IPS DF 6.9 (cell line): ENCODE measurements around the gene CLK4.

Source experiments
- DNase-seq: peaks from one replicate; pipeline ENCODE4 v3.0.0-alpha.2; 2013; ENCODE audit warnings: low read depth, low spot score
- H3K27ac ChIP-seq: one replicate; pipeline ENCODE4 v1.5.1; 2013; ENCODE audit warnings: low read length, control low read depth
- H3K27me3 ChIP-seq: 2 replicates; pipeline ENCODE4 v1.6.1; 2013; ENCODE audit warnings: mild to moderate bottlenecking, low read length; ENCODE audit not compliant: control insufficient read depth, insufficient read depth
- H3K36me3 ChIP-seq: 2 replicates; pipeline ENCODE4 v1.6.1; 2013; ENCODE audit warnings: low read length; ENCODE audit not compliant: control insufficient read depth, insufficient read depth
- H3K4me1 ChIP-seq: 2 replicates; pipeline ENCODE4 v1.6.1; 2013; ENCODE audit warnings: low read length; ENCODE audit not compliant: control insufficient read depth, insufficient read depth
- H3K4me3 ChIP-seq: 2 replicates; pipeline ENCODE4 v1.5.1; 2013; ENCODE audit warnings: mild to moderate bottlenecking, low read length
- H3K9me3 ChIP-seq: 2 replicates; pipeline ENCODE4 v1.6.1; 2013; ENCODE audit warnings: low read length, inconsistent platforms; ENCODE audit not compliant: control insufficient read depth, insufficient read depth
- WGBS: extraction: QIAGEN DNeasy Blood & Tissue Kit; methylation state at CpG from one replicate; pipeline ENCODE4 v1.1.7; 2013; ENCODE audit warnings: mixed read lengths, missing lambda C conversion rate; ENCODE audit not compliant: insufficient read length, insufficient coverage; 5-methylcytosine and 5-hydroxymethylcytosine counted together

Gene CLK4

DNA sequence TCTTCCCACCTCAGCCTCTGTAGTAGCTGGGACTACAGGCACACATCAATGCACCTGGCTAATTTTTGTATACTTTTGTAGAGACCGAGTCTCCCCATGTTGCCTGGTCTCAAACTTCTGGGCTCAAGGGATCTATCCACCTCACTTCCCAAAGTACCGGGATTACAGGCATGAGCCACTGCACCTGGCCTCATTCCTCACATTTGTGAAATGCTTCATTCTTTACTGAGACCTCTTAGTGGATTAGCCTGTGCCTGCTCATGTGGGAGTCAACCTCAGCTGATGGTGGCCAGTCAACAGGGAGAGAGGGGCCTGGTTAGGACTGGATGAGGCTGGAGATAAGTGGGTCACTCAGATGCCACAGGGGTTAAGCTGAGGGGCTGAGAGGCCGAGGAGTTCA is 37.3 kb upstream of the CLK4 start:
- no peaks in the 10 kb centered on the region for H3K36me3 ChIP-seq
- no CpG with 5 or more reads among the region's 3 CpGs for WGBS
- no peaks in the 10 kb centered on the region for H3K9me3 ChIP-seq
- H3K27me3 ChIP-seq: no peaks in the 10 kb centered on the region
- H3K4me1 ChIP-seq: no peaks in the 10 kb centered on the region
- DNase-seq: no peak
- no peak overlapping the region for H3K4me3 ChIP-seq
- H3K27ac ChIP-seq: no peak overlapping the region

DNA sequence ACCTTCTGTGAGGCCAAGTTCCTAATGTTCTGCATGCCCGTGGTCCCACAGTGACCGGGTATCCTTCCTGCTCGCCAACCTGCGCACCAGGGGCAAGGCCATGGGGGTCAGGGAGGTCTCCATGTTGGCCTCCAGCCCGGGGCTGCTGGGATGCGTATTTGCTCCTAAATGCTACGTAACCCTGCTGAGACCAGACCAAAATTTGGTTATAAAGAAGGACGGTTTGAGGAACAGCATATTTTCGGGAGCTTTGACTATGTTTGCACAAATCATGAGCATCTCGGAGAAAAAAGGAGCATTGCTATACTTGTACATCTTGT is 35.7 kb upstream of the CLK4 start:
- Histone ChIP-seq H3K4me3 (no peak overlapping the region), H3K27ac (no peak overlapping the region), H3K9me3 (no peaks in the 10 kb centered on the region), H3K27me3 (no peaks in the 10 kb centered on the region), H3K4me1 (no peaks in the 10 kb centered on the region), H3K36me3 (no peaks in the 10 kb centered on the region)
- WGBS: no CpG with 5 or more reads among the region's 10 CpGs
- DNase-seq: no peak

DNA sequence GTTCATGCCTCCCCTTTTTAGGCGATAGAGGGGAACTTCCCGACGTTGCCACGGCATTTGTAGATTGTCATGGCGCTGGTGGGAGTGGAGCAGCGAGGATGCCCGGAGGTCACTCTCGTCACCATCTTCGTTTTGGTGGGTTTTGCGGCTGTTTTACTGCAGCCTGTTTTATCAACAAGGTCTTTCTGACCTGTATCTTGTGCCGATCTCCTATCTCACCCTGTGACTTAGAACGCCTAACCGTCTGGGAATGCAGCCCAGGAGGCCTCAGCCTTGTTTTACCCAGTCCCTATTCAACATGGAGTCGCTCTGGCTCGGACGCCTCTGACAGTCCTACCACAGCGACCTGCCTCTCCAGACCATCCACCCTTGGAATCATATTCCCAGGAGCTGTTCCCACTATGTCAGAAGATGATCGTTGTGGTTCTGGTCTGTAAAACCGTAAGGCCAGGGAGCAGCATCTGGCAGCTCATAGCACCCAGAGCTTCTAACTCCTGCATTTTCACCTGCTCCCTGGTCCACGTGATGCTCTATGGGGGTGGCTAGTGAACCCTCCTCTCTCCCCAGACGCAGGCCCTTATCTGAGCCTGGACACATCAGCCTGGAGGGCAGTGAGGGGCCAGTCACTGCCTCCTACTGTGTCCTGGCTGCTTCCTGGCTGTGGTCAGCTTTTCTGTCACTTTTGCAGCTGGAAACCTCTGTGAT is 35.1 kb upstream of the CLK4 start:
- Histone ChIP-seq H3K36me3 (no peaks in the 10 kb centered on the region), H3K4me3 (no peak overlapping the region), H3K27me3 (no peaks in the 10 kb centered on the region), H3K27ac (no peak overlapping the region), H3K4me1 (no peaks in the 10 kb centered on the region), H3K9me3 (no peaks in the 10 kb centered on the region)
- DNase-seq: no peak
- no CpG with 5 or more reads among the region's 21 CpGs for WGBS

DNA sequence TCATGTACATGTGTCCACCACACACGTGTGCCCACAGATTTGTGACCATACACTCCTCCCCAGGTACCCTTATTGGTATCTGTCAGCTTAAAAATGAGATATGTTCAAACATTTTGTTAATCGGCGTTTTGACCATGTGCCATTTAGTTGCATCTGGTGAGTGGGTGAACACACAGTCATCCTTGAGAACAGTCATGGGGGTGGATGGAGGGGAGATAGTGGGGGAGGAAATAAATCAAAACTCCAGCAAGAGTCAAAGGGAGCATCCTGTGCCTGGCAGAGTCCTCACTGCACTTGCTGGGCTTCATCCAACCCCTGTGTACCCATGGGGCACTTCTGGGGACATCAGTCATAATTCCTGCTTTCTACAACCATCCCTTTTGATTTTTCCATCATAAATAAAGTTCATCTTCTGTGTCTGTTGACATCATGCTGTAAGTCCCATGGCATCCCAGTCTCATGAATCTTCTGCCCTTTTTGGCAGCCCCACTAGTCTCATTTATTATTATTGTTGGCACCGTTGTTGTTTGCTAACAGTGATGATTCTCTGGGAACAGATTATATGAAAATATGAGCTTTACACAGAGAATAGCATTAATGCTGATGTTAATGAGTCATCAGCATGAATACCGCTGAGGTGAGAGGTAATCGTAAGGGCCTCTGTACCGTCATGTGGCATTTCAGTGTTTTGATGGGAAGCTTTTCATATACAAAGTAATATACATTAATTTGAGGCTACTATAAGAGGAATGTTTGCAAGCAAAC is 24.4 kb upstream of the CLK4 start:
- WGBS: no CpG with 5 or more reads among the region's 7 CpGs
- no peaks in the 10 kb centered on the region for H3K36me3 ChIP-seq
- no peaks in the 10 kb centered on the region for H3K27me3 ChIP-seq
- no peak overlapping the region for H3K4me3 ChIP-seq
- no peak overlapping the region for H3K27ac ChIP-seq
- no peaks in the 10 kb centered on the region for H3K9me3 ChIP-seq
- no peak for DNase-seq
- H3K4me1 ChIP-seq: peaks cover 3% of the 10 kb centered on the region; the same call in 1 of the 2 replicates

DNA sequence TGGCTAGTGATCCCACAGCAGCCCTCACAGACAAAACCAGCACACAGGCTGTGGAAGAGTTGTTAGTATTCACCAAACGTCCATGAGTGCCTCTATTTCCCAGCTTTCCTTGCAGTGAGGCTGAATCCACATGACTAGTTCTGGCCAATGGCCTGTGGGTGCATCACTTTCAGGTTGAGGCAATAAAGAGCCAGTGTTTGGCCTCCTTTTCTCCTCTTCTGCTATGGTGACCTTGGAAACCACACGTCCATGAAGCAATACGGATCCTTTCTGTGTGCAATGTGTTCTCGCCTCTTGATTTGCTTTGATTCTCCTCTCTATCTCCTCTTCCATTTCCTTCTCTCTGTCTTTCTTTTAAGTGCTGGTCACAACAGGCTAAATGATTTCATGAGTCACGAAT is 23.4 kb upstream of the CLK4 start:
- no peak for DNase-seq
- no peak overlapping the region for H3K27ac ChIP-seq
- H3K4me3 ChIP-seq: no peak overlapping the region
- H3K4me1 ChIP-seq: no peaks in the 10 kb centered on the region
- no peaks in the 10 kb centered on the region for H3K36me3 ChIP-seq
- no peaks in the 10 kb centered on the region for H3K27me3 ChIP-seq
- no peaks in the 10 kb centered on the region for H3K9me3 ChIP-seq
- no CpG with 5 or more reads among the region's 5 CpGs for WGBS

DNA sequence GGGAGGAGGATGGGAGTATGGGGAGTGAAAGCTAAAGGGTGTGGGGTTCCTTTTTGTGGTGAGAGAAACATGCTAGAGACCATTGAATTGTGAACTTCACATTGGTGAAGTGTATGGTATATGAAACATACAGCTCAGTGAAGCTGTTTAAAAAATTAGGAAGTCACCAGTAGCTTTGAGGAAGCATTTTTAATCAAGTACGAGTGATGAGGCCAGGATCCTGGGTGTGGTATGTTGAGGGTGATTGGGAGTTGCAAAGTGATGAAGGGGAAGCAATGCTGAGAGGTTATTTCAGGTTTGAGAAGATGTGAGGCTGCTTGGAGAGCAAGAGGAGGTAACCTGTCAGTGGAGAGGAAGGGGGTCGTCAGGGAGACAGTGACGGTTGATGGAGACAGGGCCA is 22.7 kb upstream of the CLK4 start:
- Histone ChIP-seq H3K36me3 (no peaks in the 10 kb centered on the region), H3K27ac (no peak overlapping the region), H3K27me3 (no peaks in the 10 kb centered on the region), H3K4me3 (no peak overlapping the region), H3K9me3 (no peaks in the 10 kb centered on the region), H3K4me1 (no peaks in the 10 kb centered on the region)
- no CpG with 5 or more reads among the region's 3 CpGs for WGBS
- no peak for DNase-seq

DNA sequence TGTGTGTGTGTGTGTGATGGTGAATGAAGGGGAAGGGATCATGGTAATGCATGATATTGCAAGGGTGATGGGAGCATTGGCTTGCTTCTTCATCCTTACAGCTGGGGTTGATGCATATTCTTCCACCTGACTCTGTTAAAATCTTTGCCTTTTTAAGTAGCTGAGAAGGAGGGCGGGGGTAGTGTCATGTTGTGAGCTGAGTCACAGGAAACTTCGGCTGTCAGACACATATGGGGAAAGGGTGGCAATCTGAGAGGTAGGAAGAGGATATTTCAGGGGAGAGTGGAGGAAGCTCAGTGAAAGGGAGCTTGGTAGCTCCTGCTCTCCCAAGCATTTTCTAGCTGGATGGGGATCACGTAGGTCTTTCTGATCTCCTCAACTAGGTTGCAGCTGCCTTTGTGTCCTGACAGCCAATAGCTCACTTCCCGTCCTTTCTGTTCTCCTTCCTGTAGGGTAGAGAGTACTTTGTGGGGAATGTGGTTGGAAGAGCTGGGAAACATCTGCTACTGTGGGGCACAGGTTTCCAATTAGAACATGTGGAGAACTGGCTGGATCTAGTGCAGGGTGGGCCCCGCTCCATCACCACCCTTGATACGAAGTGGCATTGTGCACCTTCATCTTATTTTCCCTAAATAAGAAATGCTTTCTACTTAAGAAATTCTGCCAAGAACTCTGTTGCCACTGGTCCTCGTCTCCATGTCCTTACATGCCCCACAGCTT is 18.1 kb upstream of the CLK4 start:
- Histone ChIP-seq H3K4me1 (no peaks in the 10 kb centered on the region), H3K9me3 (no peaks in the 10 kb centered on the region), H3K4me3 (no peak overlapping the region), H3K27ac (no peak overlapping the region), H3K36me3 (no peaks in the 10 kb centered on the region), H3K27me3 (no peaks in the 10 kb centered on the region)
- DNase-seq: no peak
- WGBS: no CpG with 5 or more reads among the region's 7 CpGs

DNA sequence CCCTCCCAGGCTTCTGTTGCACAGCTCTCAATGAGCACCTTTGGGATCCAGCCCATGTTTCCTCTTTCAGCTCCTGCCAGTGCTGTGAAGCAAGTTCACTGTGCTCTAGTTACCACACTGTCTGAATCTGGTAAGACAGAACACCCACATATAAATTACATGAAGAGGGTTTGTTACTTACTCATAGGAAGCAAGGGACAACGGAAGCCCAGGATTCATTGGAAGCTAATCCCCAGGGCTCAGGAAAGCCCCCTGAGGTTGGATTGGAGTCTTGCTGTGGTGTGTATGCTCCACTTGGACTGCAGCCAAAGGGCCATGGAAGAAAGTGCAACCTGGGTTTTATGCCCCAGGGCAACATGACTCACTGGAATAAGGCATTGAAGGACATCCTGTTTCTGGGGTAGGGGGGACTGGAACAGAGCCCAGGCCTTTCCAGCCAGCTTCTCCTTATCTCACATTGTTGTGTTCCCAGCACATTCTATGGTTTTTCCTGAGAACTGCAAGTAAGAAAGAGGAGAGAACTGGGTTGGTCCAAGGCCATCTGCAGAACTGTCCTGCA is 15.6 kb upstream of the CLK4 start:
- H3K27ac ChIP-seq: no peak overlapping the region
- no peaks in the 10 kb centered on the region for H3K36me3 ChIP-seq
- no peaks in the 10 kb centered on the region; the same call in 1 of the 2 replicates for H3K27me3 ChIP-seq
- no peaks in the 10 kb centered on the region for H3K9me3 ChIP-seq
- no peak for DNase-seq
- no peak overlapping the region for H3K4me3 ChIP-seq
- WGBS: no CpG with 5 or more reads among the region's 1 CpG
- no peaks in the 10 kb centered on the region for H3K4me1 ChIP-seq

DNA sequence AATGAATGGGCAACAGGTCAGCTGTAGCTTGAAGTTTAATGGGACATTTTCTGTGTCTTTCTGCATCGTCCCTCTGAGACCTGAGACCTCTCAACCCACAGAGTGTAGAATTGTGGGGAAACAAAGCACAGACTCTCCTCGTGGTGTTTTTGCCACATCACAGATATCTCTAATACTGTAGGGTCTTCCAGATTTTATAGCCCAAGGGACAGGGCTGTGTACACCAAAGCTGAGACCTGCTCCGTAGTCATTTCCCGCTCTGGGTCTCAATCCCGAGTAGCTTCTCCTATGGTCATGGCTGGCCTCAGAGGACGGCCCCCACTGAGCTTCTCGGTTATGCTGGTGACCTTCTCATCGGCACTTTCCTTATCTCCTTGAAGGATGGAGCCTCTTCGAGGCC is 14.9 kb upstream of the CLK4 start:
- no CpG with 5 or more reads among the region's 9 CpGs for WGBS
- no peak overlapping the region for H3K4me3 ChIP-seq
- no peaks in the 10 kb centered on the region; the same call in 1 of the 2 replicates for H3K27me3 ChIP-seq
- H3K36me3 ChIP-seq: no peaks in the 10 kb centered on the region
- H3K9me3 ChIP-seq: no peaks in the 10 kb centered on the region
- H3K27ac ChIP-seq: no peak overlapping the region
- no peaks in the 10 kb centered on the region for H3K4me1 ChIP-seq
- no peak for DNase-seq

DNA sequence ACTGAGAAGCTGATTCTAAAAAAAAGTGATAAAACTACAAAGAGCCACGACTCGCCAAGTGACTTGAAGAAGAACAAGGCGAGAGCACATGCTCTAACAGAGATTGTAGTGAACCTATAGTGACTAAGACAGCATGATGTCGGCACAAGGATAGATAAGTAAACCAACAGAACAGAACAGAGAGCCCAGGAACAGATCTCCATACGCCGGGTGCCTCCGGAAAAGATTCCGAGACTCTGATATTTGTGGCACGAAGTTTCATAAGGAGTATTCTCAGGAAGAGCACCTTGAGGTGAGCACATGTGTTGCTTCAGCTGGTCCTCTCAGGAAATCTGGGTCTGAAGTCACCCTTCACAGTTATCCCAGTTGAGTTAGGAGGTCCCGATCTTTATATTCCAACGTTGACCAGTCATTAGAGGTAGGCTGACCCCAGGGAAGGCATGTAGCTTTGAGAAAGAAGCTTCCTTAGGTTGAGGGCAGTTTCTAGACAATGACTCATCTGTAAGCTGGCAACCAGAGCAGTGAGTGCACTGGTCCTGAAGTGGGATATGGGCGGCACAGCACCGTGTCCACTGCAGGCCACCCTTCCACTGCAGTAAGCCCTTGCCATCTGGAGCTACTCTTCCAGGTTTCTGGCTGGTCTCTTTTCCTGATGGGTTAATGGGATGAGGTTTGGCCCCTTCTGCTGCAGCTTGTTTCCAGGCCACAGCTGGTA is 13.6 kb upstream of the CLK4 start:
- Histone ChIP-seq H3K27me3 (no peaks in the 10 kb centered on the region; the same call in 1 of the 2 replicates), H3K4me1 (no peaks in the 10 kb centered on the region), H3K27ac (no peak overlapping the region), H3K9me3 (no peaks in the 10 kb centered on the region), H3K36me3 (no peaks in the 10 kb centered on the region), H3K4me3 (no peak overlapping the region)
- no peak for DNase-seq
- WGBS: no CpG with 5 or more reads among the region's 13 CpGs
